Measurements from ENCODE around the gene BNC2.
A peak's percentile ranks its signal among the peaks of the same experiment; 100 is the strongest.
"Not testable (repeated sequence)": the region's sequence is repeated elsewhere in the genome, so short reads cannot be mapped to it uniquely, and the experiment has no call there.

The BNC2 gene

DNA sequence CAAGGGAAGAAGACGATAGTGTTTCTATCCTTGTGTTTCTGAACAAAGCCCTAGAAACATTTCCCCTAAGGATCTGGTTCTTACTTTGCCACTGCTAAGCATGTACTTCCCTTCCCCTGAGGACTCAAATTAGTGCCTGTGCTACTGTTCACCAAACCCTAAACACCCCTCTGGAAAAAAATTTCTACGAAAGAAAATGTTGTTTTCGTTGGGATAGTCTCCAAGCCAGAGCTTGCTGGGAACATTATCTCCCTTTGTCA lies 294.6 kb downstream of the BNC2 start:
- no peak for DNase-seq

DNA sequence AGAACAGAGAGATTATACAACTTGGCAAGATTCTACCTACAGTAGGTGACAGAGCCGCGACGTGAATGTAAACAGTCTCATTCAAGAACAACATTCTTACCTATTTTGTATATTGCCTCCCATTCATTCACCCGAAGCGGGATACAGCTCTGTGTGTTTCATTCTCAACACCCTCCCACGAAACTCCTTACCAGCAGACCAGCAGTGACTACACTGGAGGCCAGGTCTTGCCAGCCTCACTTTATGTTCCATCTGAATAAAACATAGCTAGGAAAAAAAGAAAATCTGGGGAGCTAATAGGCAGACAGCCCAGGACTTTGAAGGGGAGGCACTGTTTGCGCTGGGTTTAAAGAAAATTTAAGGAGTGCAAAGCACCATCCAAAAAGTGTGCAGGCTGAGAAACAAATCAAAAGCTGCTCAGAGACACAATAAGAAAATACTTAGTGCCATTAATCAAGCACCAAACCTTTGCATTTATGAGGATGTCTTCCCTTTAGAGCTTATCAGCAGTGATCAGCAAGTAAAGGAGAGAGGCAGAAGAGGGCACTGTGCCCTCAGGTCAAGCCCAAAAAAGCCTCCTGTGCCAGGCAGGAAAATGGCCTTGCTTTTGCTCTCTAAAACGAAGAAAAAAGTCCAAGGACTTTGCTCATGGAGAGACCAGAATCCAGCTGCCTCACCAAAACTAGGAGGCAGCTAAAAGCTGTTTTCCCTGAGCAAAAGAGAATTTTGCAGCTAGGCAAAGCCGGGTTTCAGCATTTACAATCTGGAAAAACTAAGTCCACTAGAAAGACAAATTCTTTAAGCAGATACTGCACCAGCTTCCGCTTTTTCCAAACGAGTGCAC lies 295.1 kb downstream of the BNC2 start:
- DNase-seq, result peak; percentile 13

DNA sequence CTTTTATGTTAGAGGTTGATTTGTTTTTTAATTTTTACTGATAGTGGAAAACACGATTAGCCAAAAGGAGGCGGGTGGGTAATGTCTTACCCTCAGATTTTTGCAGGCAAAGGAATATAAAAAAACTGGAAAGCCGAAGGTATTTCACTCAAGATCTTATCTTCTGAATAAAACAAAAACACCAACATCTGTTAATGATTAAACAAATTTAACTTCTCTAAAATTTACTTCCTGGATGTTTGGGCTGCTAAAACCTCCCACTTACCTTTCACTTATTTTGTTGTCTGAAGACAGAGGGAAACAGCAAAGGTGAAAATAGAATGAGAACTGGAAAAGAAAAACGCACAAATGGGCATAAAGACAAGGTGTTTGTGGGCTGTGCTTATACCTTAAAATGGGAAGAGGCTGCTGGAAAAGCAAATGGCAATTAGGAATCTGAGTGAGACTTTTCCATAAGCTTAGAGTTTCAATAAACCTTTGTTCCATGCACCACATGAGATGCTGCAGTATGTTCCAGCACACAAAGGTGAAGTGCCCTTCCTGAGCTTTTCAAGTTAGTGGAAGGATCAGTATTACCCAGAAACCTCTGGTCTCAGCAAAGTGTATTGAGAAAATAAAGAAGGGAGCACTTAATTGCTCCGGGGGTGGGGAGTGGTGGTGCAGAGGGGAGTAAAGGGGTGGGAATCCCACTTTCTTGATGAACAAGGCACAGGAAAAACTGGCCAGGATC lies 298.3 kb downstream of the BNC2 start:
- DNase-seq, result no peak

DNA sequence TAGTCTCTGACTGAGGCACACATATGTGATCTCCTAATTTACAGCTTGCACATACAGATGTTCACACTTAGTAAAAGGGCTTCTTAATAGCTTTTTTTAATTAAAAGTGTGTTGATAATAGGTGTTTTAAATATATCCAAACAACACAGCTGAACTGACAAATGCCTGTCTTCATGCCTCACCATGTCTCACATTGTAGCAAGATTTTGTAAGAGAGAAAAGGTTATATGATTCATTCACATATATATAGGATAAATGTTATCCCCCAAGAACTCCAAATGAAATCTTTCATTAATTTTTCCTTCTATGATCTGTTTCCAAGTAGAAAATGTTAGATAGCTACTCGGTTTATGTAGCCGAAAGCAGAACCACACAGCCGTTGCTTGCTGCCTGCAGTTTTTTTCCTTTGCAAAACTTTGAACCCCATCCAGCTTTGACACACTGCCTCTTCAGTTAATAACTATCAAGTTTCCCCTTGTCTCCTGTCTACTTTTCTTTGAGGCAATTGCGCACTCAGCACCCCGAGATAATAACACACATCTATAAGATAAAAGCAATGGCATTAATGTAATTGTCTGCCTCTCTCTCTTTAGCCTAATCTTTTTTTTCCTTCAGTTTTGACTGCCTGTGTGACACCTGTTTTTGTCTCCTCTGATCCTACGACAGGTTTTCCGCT lies 299.2 kb downstream of the BNC2 start:
- DNase-seq, result no peak

DNA sequence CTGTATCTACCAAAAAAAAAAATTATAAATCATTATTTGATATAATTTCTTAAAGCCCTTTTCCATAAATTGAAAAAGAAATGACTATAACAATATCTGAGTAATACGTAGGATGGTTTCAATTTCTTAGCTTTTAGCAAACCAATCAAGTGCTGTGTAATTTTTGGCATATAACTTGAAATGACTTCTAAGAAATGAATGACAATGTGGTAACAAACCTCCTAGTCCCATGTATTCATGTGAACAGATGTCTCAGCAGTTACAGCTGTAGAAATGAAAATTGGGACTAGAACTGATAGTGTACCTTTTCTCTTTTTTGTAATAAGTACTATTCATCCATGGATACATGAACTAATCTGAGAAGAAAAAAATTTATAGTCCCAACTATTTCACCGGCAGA lies 307.0 kb downstream of the BNC2 start:
- DNase-seq, result no peak

DNA sequence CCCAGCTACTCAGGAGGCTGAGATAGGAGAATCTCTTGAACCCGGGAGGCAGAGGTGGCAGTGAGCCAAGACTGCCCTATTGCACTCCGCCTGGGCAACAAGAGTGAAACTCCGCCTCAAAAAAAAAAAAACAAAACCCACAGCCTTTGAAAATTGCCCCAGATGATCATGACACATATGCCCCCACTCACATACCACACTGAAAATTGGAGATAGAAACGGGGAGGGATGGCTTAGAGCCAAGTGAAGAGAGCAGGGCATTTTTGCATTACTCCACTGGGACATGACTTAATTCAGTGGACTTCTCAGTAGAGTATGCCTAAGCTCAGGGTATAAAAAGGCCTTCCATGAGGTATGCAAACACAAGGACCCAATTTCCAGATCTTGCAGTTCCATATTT lies 309.3 kb downstream of the BNC2 start:
- no peak for DNase-seq

DNA sequence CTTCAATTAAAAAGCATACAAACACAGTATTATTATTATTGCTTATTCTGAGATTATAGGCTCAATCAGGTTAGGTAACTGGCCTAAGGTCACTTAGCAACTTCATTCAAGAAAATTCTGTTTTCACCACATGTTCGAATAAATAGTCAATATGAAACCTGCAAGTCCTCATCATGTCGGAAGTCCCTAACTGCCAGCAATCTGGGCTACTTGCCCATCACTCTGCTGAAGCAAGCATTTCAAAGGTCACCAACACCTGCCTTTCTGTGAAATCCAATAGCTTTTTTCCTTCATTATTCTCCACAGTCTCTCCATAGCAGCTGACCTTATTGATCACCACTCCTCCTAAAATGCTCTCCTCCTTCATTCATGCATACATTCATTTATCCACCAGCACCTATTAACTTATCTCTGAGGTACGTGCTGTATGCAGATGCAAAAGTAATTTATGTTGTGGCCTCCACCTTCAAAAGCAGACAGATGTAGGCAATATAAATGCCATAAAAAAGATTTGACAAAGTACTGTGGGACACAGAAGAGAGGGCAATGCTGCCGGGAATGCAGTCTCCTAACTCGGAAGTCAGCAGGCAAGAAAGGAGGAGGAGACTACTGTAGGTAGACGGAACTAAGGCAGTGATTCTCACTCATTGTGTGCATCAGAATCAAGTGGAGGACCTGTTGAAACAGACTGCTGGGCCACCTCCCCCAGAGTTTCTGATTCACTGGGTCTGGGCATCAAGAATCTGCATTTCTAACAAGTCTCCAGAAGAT lies 310.9 kb downstream of the BNC2 start:
- DNase-seq, result no peak

DNA sequence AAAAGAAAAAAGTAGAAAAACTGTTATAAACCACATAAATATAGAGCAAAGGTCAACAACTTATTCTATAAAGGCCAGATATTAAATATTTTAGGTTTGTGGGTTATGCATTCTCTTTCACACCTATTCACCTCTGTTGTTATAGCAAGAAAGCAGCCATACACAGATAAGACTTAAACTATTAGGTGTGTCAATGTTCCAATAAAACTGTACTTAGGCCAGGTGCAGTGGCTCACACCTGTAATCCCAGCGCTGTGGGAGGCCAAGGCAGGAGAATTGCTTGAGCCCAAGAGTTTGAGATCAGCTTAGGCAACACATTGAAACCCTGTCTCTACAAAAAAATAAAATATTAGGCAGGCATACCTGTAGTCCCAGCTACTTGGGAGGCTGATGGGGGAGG lies 314.7 kb downstream of the BNC2 start:
- DNase-seq, result no peak

DNA sequence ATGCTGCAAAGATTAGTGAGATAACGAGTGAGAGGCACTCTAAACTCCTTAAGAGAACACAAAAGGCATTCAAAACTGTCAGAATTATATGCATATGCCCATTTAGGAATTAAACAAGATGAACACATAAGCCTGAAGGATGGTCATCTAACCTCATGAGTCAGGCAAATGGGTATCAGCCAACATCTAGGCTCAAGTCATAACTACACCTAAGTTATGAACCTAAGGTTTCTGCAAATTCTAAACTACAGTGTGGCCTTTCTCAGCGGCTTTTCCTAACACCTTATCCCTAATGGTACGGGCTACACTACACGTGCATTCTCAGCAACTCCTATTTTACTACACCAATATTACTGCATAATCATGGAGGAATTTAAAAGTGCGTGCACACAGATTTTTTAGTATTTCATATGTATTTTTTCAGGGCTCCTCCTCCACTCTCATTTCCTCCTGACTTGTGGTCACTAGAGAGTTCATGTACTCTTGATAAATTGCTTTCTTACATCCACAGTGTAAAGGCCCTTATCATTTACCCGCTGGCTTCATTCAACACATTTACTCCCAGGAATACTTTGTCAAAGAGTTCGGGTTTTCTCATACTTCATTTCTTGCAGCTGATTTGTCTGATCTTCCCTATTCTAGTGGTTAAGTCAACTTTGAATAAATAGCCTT lies 316.5 kb downstream of the BNC2 start:
- DNase-seq, result no peak

DNA sequence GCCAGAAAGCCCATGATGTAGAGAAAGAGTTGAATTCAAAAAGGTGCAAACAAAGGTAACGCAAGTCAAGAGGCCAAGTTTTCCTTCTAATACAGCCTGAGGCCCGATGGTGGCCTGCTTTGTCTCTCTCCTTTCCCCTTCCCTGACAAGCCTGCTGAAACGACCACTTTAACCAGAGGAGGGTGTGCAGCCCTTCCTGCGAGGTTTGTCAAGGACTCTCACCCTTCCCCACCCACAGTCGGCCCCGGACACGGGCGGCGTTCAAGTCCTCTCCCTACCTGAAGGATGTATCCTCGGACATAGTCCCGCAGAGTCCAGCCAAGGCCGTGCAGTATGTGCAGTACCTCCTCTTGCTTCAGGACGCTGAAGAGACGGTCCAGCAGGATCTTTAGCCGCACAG lies 318.2 kb downstream of the BNC2 start:
- no peak for DNase-seq

DNA sequence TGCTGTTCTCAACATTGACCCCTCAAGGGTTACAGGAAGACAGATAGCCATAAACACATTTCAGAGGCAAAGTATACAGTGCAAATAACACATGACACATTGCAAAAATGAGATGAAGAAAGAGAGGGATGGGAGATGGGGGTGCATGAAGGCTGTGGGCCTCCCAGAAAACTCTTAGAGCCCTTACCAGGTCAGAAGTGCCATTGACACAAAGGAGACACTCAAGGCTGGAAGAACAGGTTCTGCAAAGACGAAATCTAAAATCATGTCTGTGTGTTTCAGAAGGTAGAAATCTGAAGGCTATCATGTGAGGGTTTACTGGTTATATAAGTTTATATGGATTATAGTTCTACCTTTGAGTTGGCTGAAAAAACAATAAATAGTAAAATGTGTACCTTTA lies 318.8 kb downstream of the BNC2 start:
- DNase-seq, result peak; percentile 19

DNA sequence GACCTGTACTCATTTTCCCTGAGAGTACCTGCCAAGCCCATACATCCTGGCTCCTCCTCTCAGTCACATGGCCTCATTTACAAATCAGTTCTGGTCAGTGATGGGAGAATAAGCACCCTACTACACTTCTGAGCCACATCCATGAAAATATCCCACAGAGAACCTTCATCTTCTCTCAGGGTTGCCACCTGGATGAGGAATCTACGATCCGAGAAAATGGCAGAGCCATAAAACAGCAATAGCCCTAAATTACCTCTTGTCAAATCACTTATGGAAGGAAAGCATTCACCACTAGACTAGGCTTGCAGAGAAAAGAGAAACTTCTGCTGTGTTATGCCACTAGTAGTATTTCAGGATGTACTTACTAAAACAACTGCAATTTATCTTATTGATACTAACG lies 324.8 kb downstream of the BNC2 start:
- DNase-seq, result no peak

DNA sequence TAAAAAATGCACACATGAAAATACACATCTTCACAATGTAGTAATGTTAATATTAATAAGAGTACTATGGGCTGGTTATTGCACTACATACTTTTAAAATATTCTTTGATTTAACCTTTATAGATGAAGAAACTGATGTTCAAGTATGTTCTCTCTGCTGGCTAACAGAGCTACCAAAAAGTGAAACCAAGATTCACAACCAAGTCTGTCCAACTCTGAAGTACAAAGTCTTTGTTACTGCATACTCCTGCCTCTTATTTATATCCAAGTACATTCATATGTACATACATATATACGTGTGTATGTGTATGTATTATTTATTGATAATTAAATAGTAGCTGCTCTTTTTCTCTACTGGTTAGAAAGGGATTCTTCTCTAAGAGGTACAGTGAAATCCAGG lies 325.6 kb downstream of the BNC2 start:
- DNase-seq, result no peak

DNA sequence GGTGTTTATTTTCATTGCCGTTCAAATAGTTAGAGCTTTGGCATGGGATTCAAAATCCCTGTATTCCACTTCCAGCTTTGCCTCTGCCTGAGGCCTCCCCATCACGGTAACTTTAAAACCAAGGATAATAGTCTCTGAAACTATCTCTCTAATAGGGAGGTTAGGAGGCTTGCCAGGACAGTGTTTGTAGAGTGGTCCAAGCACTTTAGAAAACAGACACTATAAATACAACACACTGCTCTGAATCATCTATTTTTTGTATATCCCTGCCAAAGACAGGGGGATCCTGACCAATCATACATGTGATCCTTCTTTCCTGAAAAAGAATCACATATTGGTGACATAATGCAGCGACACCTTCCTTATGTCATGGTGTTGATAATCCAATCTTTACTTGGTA lies 326.8 kb downstream of the BNC2 start:
- DNase-seq, result no peak

DNA sequence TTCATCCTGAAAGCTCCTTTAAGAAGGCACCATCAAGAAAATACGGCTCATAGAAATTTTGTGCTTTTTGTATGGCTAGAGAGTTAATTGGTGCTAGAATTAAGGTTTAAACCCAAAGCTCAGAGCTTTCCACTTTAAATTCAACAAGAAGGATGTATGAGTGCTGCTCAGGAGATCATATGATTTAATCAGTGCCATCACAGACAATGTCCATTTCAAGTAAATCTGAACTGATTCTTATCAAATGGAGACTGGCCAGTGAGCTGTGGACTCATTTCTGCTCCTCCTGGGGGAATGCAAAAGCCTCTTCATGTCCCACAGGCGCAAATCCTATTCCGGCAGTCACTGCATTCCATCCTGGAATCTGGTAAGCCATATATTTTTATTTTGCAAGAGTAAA lies 327.2 kb downstream of the BNC2 start:
- no peak for DNase-seq

DNA sequence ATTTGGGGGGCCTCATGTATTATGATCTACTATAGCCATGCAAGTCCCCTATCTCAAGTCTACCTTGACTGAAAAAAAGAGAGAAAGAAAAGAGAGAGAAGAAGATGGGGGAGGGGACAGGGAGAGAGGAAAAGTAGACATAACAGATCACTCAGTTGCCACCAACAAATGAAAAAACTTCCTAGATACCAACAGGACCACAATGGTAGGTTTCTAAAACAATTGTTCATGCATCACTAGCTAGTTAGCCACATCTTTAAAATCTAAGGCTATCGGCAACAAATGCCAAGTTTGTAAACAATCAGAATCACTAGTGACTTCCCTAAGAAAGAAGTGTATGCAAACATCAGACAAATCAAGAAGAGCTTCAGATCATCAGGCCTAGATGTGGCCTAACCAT lies 328.2 kb downstream of the BNC2 start:
- DNase-seq, result no peak

DNA sequence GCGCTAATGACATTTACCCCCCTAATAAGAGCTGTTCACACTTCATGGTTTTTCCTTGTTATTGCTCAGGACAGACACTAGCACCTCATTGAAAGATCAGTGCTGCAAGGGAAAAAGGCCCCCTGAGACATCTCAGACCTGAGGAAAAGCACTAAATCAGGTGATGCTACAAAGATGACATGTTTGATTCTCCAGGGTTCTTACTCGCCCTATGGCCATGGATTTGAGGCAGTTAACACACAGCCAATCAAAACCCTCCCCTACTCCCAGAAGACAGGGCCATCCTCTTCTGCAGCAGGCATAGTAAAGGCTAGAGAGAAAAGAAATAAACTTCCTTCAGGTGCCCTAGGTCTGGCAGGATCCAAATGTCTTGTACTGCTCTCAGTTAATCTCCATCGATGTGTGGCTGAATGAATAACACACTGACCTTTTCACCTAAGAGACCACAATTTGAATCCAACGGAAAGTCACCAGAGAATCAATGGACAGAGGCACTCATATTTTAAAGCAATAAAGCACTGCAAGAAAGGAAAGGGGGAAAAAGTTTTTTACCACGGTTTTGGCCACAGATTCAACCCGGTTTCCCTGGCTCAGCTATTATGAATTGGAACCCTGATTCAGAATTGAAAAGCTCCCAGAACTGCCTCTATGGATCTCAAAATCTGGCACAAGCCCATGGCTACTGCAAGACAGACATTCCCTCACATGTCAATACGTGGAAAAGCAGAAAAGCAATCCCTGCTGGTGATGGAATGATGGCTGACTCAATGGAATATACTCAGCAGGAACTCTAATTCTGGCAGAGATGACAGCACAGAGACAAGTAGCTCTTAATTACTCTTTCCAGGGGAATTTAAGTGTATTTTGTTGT lies 329.5 kb downstream of the BNC2 start:
- DNase-seq, result no peak

DNA sequence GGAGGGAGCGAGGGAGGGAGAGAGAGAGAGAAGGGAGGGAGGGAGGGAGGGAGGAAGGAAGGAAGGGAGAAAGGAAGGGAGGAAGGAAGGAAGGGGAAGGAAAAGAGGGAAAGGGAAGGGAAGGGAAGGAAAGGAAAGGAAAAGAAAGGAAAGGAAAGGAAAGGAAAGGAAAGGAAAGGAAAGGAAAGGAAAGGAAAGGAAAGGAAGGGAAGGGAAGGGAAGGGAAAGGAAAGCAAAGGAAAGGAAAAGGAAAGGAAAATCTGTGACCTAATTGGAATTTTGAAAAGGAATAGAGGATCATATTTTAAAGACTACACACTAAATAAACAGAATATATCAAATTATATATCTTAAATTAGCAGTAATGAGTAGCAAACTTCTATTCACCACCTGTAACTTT lies 330.8 kb downstream of the BNC2 start:
- DNase-seq, result not testable (repeated sequence)

DNA sequence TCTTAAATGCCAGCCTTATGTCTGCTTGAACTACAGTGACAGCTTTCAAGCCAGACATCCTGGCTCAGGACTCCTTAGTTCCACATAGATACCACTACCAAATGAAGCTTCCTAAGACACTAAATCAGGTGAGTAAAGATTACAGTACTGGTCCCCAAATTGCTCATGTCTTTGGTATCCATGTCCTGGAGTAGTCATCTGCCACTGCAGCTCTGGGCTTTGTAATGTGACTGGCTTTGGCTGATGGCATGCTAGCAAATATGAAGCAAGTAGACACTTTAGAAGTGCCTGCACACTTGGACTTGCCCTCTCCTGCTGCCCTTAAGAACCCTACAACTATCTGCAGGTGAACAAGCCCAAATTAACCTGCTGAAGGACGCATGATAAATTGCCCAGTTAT lies 334.9 kb downstream of the BNC2 start:
- DNase-seq, result no peak

DNA sequence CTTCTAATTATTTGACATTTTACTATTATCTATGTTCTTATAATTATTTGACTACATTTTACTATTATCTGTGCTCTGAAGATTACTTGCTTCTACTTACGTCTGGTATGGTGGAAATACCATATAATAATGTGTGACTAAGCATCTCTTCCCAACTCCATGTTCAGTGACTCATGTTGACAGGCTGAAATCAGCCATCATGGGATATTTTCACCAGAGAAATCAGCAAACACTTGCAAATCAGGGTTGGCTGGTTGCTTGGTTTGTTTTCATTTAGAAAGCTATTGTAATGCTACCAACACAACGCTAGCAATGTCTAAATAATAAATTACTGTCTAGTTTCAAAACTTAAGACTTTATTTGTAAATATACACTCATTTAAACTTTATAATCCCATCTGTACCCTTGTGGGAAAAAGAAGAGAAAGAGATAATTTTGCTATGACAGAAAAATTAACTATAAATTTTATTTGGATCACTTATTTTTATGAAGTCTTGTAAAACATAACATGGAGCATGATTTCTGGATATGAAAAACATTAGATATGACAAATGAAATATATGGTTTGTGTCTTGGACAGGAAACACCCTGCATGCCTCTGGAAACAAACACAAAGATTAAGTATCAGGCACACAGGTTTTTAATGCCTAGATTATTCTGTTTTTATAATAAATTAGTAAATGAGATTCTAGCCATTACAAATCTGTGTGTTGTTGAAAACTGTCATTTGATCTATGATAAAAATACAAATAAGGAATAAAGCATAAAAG lies 337.6 kb downstream of the BNC2 start:
- peak; percentile 22 for DNase-seq

DNA sequence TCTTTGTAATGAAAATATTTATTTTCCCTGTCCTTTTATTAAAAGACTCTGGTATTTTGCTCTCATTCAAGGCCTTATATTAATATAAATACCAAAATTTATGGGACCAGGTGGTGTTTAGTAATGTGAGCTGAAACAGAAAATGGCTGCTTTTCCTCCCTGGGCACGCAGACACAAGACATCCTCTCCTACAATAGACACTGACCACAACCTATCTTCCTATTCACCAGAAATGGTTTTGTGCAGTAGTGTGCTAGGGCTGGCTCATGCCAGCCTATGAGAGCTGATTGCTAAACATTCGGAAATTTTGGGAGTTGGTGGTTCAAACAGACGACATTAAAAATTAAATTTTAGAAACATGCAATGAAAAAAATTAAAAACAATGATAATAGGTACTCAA lies 338.2 kb downstream of the BNC2 start:
- DNase-seq, result no peak
